ENCODE data around the gene TTLL5.

The TTLL5 gene

DNA sequence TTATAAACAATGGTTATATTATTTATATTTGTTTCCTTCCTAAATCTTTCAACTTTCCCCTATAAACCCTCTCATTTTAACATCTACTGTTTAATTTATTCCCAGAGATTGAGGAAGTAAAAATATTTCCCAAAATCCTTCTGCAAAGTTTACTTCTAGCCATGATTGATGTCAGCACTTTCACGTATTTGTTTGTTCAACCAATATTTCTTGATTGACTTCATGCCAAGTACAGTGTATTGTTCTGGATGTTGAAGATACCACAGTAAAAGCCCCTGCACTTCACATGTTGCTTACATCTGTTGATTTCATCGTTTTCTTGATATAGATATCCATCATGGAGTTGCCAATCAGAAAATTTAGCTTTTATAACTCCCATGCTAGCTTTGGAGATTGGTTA, 81.8 kb downstream of the TTLL5 start:
- no peak for DNase-seq

DNA sequence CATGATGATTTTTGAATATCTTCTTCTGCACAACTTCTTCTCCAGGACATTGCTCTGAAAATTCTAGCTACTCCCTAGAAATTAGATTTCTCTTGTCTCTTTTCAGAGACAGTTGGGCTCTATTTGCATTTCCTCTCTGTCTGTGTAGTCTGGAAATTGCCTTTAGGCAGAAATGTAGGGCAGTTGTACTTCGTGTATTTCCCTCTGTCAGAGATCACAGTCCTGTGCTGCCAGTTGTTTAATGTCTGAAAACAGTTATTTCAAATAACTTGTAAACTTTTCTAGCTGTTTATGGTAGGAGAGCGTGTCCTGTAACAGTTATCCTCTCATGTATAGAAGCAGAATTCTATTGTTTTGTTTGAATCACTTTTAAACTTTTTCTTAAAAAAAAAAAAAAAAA, 86.9 kb downstream of the TTLL5 start:
- no peak for DNase-seq

- no peak for DNase-seq
These were observed 87.3 kb downstream of the TTLL5 start for GRCh38 chr14:75748336-75748735.

GRCh38 chr14:75751296-75751695, 90.2 kb downstream of the TTLL5 start:
- no peak for DNase-seq

- DNase-seq = no peak
These were observed 91.0 kb downstream of the TTLL5 start for GRCh38 chr14:75752086-75752485.

DNA sequence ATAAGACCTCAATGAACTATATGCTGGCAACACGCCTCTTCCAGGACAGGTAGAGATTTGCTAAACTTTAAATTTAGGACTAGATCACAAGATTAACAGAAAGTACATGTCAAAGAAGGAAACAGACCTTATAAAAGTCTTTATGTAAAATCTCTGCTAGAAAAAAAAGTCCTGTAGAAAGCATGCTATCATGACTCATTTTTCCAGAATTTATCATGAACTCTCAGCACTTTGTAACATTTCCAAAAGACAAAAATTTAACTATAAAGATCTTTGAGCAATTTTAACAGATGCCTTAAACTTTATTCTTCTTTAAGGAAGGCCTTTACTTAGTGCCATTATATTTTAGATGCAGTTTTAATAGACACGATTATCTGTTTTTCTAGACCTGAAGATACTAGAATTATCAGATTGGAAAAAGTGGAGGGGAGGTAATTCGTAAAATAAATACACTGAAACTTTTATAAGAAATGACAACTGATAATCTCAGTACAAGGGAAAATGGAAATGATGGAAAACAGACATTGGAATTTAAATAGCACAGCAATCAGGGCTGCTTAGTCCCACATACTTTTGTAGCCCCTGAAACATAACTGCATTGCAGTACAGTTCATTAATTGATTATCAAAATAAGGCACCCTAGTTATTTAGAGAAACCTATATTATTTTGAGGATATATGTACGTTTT, 92.0 kb downstream of the TTLL5 start:
- DNase-seq = no peak

GRCh38 chr14:75753696-75754095, 92.7 kb downstream of the TTLL5 start:
- no peak for DNase-seq

DNA sequence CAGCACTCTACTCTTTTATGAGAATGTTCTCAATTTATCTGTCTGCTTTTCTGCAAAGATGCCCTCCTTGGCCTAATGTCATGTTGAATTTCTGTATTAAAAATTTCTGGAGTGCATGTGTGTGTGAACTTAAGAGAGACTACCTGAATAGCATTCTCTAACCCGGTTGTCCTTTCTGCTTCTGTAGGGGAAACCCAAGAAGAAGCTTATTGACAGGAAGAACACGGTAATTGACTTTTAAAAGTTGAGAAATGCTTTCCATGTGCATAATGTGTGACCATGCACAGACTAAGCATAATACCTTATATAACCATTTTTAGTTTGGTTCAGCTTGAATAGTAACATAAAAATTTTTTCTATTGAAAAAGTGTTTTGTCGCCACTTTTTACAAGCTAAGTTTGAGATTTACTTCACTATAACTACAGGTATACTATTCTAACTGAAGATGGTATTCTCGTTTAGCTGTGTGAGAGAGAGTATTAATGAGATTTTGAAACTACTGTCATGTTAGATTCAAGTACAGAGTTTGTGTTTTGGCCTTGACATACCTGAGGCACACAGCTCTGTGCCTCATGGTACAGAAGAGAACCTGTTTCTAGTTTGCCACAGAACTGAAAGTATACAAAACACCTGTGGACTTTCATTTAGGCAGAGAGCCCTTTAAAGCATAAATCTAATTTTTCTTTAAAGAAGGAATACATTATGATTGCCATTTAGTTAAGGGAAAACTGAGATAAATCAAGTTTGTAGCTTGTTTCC, 96.8 kb downstream of the TTLL5 start:
- no peak for DNase-seq

DNA sequence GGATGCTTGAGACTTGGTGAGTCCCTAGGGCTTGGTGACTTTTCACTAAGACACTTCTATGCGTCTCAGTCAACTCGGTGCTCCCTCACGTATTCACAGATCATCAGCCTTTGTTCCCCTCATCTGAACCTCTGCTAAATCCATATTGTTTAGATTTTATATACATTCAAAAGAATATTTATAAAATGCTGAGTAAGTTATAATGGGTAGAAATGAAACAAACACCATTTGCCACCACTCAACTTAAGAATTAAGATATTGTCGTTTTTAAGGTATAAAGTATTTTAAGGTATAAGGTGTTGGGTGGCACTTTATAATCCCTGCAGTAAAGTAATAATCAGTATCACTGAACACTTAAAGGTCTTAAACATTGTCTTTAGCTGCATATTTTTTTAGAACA, 103.0 kb downstream of the TTLL5 start:
- no peak for DNase-seq

DNA sequence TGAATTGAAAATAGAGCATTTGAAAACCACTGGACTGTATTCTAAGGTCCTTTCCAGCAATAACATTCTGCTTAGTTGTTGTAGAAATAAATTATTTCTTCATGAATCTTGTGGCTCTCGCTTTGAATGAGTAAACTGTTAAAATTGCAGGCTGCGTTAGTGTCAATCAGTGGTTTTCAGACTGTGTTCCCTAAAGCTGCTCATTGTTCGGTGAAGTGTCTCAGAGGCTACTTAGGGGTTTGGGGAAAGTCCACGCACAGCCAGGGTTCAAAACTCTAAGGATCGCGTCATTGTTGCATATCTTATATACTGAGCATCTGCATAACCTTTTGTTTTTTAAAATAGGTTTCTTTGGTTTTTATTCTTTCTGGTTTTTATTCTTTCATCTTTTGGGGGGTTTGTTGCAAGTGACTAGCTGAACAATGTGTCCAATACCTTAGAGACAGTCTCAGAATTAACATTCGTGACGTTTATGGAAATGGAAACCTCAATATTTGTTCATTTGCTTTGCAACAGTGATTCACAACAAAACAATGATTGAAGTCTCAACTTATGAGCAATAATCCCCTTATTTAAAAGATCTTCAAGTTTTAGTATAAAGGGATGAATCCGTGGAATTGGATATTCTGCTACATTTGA, 108.1 kb downstream of the TTLL5 start:
- no peak for DNase-seq

- no peak for DNase-seq
These were observed 109.6 kb downstream of the TTLL5 start for GRCh38 chr14:75770635-75771034.

GRCh38 chr14:75771595-75771994, 110.5 kb downstream of the TTLL5 start:
- DNase-seq = no peak

- DNase-seq = no peak
These were observed 112.0 kb downstream of the TTLL5 start for GRCh38 chr14:75773046-75773445.

DNA sequence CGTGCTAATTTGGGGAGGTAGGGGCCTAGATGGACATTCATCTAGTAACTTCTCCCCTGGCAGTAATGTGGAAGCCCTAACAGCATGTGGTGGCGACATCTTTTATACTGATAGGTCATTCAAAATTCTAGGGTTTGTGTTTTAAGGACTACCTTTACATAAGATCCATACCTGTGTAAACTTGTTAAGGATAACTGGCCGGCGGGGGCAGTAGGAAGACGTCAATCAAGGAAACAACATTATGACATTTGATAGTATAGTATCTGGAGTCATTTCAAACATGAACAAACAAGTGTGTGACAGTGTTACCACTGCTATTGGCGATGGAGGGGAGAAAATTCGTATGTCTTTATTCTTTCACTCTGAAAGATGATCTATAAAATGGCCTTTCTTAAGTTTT, 120.0 kb downstream of the TTLL5 start:
- DNase-seq = no peak

GRCh38 chr14:75783184-75783583, 122.1 kb downstream of the TTLL5 start:
- no peak for DNase-seq

DNA sequence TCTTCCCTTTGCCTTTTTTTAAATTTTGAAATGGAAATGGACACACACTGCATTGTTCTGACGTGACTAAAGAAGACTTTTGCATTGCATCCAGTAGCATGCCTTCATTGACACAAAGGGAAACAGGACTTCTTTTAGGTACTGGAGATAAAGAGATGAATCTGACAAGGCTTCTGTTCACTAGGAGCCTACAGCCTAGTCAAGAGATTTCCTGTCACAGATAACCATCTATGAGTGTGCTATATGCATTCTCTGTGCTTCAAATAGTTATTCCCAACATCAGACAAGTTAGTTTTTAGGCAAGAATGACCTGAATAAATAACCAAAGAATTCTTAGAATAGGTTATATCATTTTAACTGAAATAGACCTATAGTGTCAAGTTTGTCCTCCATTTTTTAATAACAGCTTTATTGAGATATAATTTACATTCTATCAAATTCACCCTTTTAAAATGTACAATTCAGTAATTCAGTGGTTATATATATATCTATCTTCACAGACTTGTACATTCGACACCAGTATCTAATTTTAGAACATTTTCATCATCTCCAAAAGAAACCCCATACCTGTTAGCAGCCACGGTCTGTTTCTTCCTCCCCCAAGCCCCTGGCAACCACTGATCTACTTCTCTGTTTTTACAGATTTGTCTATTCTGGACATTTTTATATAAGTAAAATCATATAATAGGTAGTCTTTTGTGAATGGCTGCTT, 122.7 kb downstream of the TTLL5 start:
- DNase-seq = no peak

GRCh38 chr14:75784314-75784686, 123.3 kb downstream of the TTLL5 start:
- DNase-seq = no peak

GRCh38 chr14:75793806-75794205, 132.8 kb downstream of the TTLL5 start:
- DNase-seq = no peak

DNA sequence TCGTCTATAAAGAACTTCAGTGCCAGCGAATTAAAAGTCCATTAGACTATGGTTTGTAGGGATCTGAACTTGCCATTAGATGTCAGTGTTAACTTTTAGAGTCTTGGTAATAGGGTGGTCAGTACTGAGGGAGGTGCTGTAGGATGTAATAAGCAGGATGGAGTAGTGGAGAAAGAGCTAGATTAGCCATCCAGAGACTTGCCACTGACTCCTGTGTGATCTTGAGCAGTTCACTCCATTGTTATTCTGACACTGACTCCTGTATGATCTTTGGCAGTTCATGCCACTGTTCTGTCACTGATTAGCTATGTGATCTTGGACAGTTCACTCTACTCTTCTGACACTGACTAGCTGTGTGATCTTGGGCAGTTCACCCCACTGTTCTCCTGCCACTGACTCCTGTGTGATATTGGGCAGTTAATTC, 133.6 kb downstream of the TTLL5 start:
- DNase-seq = no peak

GRCh38 chr14:75800792-75801191, 139.7 kb downstream of the TTLL5 start:
- DNase-seq = no peak

- no peak for DNase-seq
These were observed 141.4 kb downstream of the TTLL5 start for GRCh38 chr14:75802486-75802885.

DNA sequence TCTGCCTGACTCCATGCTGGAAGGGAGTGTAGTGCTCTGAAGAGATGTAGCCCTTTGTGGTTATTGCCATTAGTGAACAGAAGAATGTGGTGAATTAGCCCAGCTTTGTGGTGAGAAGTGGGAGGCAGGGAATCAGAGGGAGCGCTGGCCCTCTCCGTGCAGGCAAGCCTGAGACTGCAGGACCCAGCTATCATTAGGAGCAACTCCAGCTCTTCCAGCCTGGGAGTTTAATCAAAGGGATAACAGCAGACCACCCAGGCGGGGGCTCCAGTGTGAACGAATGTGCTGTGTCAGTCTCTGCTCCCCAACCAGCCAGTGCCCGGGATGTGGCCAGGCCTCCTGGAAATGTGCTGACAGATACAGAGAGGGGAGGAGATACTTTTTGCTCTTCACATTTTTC, 142.7 kb downstream of the TTLL5 start:
- DNase-seq = no peak

GRCh38 chr14:75804570-75805275, 143.7 kb downstream of the TTLL5 start:
- DNase-seq = no peak

All from stimulated activated CD4-positive, alpha-beta T cell treated with anti-CD3 and anti-CD28 coated beads, Interleukin-2, amount 100 ng/mL, for 48 hours (primary cell).